Stimulated activated CD8-positive, alpha-beta memory T cell treated with anti-CD3 and anti-CD28 coated beads, Interleukin-12 subunit alpha, Interleukin-12 subunit beta, amount 100 ng/mL, for 4 hours (primary cell): ENCODE data around the gene SCNM1.

Source experiments
- DNase-seq: peaks from one replicate; pipeline ENCODE4 v3.0.0-alpha.2; 2020; ENCODE audit warnings: low read depth

Gene SCNM1

GRCh38 chr1:151165738-151166504 is at the start of gene SCNM1, which contains the start of gene LYSMD1:
Gene SCNM1 (plus strand): TSS chr1:151166144. CDS start chr1:151166153, 9 bp downstream.
Gene LYSMD1 (minus strand): TSS chr1:151165902. CDS start chr1:151165258, 644 bp downstream.
- peak; percentile 90 for DNase-seq

- DNase-seq, result no peak
Measured at GRCh38 chr1:151124763-151125403, 41.1 kb upstream of the SCNM1 start.

GRCh38 chr1:151128800-151129199 is 37.1 kb upstream of the SCNM1 start:
- no peak for DNase-seq

GRCh38 chr1:151130987-151131586 is 34.9 kb upstream of the SCNM1 start:
- peak; percentile 59 for DNase-seq

GRCh38 chr1:151131701-151132334 is 34.1 kb upstream of the SCNM1 start:
- DNase-seq, result no peak

- no peak for DNase-seq
Measured at GRCh38 chr1:151132335-151133017, 33.5 kb upstream of the SCNM1 start.

- DNase-seq, result no peak
Measured at GRCh38 chr1:151133018-151133806, 32.7 kb upstream of the SCNM1 start.

GRCh38 chr1:151134396-151134795 is 31.5 kb upstream of the SCNM1 start:
- DNase-seq, result no peak

- no peak for DNase-seq
Measured at GRCh38 chr1:151134991-151135390, 31.0 kb upstream of the SCNM1 start.

GRCh38 chr1:151135433-151136385 is 30.2 kb upstream of the SCNM1 start:
- DNase-seq, result no peak

- no peak for DNase-seq
Measured at GRCh38 chr1:151137789-151138188, 28.2 kb upstream of the SCNM1 start.

GRCh38 chr1:151142411-151143056 is 23.4 kb upstream of the SCNM1 start:
- no peak for DNase-seq

GRCh38 chr1:151143057-151143435 is 22.9 kb upstream of the SCNM1 start:
- DNase-seq, result no peak

- DNase-seq, result no peak
Measured at GRCh38 chr1:151143986-151144385, 22.0 kb upstream of the SCNM1 start.

GRCh38 chr1:151144474-151145303 is 21.3 kb upstream of the SCNM1 start:
- DNase-seq, result no peak

- no peak for DNase-seq
Measured at GRCh38 chr1:151145304-151146071, 20.5 kb upstream of the SCNM1 start.

- DNase-seq, result no peak
Measured at GRCh38 chr1:151146072-151146411, 19.9 kb upstream of the SCNM1 start.
